GM21723 (cell line): ENCODE results near the gene GIMAP7.
"Not testable (repeated sequence)": the region's sequence is repeated elsewhere in the genome, so short reads cannot be mapped to it uniquely, and the experiment has no call there.

Experiments used
- ATAC-seq: cut with Tn5 transposase; IDR thresholded peaks from one replicate; pipeline ENCODE4 v1.9.1; 2021; ENCODE audit warnings: mild to moderate bottlenecking, moderate library complexity; ENCODE audit not compliant: unreplicated experiment

The GIMAP7 gene

DNA sequence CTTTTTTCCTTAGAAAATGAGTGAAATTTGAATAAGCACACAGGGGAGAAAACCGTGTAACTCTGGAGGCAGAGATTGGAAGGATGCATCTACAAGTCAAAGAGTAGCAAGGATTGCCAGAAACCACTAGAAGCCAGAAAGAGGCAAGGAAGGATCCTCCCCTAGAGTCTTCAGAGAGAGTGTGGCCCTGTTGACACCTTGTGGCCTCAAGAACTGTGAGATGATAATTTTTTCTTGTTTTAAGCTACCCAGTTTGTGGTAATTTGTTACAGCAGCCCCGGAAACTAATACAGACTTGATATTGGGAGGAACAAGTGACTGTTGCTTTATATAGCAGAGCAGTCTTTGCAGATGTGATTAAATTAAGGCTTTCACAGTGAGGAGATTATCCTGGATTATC, 3.6 kb upstream of the GIMAP7 start:
- ATAC-seq = no peak

DNA sequence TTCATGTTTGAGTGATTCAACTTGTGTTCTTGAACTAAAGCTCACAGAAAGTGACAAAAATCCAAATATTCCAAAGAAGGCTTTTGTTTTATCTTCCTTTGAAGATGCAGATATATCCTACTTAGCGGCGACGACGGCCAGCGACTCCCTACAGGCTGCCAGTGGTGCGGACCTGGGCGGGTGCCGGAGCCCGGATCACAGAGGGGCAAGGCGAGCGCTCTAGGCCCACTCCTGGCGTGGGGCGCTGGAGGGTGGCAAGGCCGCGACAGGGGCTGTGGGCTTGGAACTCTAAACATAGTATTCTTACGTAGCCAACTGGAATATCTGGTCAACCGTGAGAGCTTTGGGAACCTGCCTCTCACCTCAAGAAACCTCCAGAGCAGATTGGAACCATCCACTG, 914 bp upstream of the GIMAP7 start:
- ATAC-seq = no peak

DNA sequence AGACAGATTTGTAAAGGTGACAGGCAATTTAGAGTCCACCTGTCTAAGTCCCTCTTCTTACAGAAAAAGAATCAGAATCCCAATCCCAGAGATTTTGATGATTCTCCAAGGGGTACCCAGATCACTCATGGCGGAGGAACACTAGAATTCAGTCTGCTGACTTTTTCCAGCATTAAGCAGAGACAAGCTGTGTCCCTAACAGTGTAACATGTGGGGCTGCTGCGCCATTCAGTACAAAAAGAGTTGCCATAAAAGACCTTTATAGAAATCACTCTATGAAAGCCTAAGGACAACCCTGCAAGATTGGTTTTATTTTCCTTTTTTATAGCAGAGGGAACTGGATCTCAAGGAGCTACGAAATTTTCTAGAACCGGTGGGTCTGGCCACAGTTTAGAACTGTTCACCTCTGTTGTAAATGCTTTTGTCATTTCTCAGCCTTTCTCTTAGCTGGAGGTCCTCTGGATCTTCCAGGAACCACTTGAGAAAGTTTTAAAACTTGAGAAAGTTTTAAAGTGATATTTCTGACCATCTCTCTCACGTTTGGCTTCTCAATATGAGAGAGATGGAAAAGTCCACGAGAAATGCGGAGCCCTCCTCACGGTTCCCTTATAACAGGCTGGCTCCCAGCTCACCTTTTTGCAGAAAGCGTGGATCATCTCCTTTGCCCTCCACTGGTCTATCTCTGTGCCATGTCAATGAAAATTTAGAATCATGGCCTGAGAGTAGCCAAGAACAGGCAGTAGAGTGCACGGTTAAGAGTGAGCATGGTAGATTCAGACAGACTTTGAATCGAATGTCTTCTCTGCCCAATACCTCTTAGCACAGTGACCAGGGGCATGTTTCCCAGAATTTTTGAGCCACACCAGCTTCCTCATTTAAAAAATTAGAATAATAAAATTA, 826 bp downstream of the GIMAP7 start:
- peak; percentile 30 for ATAC-seq

DNA sequence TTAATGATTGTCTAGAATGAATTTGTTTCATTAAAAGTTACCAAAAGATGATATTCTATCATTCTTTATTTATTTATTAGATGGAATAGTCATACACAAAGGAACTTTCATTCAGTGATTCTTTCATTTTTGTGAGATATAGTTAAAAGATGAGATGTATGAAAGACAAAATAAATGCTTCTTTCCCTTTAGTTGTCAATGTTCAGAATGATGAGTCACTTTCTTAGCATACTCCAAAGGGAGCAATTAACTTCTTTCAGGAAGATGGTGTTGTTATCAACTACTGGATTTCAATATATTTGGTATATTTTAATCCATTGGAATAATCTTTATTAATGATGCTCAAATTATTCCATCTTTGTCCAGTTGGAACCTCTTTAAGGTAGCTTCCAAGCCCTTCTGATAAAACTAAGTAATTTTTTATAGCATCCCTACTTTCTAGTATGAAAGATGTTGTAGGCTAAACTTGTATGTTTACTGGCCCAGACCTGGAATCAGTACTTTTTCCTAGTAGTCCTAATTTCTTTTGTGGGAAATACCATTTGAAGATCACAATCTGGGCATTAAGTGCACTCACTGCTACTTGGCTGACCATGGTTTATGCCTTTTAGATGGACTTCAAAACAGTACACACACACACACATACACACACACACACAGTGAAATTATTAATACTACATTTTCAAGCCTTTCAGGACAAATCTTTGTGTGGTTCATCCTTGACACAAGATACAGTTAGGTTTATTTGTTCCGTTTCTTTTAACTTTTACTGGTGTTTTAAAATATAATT, 2.5 kb downstream of the GIMAP7 start:
- no peak for ATAC-seq

DNA sequence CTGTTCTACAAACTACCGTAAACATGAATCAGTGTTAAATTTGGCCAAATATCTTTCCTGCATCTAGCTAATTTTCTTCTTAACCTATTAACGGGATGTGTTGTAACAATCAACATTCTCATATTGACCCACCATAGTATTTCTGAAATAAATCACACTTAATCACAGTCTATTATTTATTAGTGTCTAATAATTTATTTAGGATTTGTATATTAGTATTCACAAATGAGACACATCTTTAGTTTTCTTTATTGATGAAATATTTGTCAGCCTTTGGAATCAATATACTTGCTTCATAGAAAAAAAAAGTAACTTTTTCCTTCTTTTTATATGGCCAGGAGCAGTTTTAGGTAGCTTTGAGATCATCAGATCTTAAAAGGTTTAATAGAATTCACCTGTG, 4.6 kb downstream of the GIMAP7 start:
- ATAC-seq = no peak

DNA sequence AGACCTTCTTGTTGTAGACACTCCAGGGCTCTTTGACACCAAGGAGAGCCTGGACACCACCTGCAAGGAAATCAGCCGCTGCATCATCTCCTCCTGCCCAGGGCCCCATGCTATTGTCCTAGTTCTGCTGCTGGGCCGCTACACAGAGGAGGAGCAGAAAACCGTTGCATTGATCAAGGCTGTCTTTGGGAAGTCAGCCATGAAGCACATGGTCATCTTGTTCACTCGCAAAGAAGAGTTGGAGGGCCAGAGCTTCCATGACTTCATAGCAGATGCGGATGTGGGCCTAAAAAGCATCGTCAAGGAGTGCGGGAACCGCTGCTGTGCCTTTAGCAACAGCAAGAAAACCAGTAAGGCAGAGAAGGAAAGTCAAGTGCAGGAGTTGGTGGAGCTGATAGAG, 5.5 kb downstream of the GIMAP7 start:
- no peak for ATAC-seq

DNA sequence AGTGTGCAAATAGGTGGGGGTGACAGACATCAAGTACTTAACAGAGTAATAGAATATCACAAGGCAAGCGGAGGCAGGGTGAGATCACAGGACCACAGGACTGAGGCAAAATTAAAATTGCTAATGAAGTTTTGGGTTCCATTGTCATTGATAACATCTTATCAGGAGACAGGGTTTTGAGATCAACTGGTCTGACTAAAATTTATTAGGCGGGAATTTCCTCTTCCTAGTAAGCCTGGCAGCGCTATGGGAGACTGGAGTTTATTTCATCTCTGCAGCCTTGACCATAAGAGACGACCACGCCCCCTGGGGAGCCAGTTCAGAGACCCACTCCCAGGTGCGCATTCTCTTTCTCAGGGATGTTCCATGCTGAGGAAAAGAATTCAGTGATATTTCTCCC, 8.3 kb downstream of the GIMAP7 start:
- ATAC-seq = not testable (repeated sequence)

DNA sequence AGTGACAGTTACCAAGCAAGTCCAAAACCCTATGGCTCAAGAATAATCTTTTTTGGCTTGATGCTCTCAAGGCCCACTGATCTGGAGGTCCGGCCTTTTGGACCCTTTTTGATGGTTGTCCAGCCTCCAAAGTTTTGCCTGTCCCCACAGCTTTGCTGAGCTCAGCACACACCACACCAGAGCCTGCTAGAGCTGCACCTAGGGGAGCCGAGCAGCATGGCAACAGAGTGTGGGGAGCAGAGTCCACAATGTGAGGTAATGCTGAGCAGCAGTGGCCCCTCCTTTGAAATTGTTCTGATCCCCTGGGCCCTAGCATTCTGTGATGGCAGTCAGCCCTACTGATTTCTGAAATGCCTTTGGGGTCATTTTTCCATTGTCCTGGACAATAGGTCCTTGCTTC, 9.3 kb downstream of the GIMAP7 start:
- ATAC-seq = no peak

DNA sequence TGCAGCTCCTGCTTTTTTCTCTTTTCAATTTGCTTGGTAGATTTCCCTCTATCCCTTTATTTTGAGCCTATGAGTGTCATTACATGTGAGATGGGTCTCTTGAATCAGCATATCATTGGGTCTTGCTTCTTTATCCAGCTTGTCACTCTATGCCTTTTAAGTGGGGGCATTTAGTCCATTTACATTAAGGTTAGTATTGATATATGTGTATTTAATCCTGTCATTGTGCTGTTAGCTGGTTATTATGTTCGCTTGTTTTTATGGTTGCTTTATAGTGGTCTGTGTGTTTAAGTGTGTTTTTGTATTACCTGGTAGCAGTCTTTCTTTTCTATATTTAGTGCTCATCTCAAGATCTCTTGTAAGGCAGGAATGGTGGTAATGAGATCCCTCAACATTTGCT, 17.0 kb downstream of the GIMAP7 start:
- no peak for ATAC-seq

DNA sequence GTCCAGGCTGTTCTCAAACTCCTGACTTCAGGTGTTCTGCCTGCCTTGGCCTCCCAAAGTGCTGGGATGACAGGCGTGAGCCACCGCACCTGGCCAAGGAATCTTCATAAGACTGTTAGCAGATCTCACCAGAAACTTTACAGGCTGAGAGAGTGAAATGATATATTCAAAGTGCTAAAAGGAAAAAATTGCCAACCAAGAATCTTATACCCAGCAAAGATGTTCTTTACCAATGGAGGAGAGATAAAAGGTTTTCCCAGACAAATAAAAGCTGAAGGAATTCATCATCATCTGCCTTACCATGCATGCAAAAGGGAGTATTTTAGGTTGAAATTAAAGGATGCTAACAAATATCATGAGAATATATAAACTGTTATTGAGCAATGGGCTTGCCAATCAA, 23.6 kb downstream of the GIMAP7 start:
- no peak for ATAC-seq

DNA sequence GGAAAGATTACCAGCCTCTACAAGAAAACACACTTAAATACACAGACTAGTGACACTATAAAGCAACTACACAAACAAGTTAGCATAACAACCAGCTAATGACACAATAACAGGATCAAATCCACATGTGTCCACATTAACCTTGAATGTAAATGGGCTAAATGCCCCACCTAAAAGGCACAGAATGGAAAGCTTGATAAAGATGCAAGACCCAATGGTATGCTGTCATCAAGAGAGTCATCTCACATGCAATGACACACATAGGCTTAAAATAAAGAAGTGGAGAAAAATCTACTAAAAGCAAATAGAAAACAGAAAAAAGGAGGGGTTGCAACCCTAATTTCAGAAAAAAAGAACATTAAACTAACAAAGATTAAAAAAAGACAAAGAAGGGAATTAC, 38.5 kb downstream of the GIMAP7 start:
- no peak for ATAC-seq

DNA sequence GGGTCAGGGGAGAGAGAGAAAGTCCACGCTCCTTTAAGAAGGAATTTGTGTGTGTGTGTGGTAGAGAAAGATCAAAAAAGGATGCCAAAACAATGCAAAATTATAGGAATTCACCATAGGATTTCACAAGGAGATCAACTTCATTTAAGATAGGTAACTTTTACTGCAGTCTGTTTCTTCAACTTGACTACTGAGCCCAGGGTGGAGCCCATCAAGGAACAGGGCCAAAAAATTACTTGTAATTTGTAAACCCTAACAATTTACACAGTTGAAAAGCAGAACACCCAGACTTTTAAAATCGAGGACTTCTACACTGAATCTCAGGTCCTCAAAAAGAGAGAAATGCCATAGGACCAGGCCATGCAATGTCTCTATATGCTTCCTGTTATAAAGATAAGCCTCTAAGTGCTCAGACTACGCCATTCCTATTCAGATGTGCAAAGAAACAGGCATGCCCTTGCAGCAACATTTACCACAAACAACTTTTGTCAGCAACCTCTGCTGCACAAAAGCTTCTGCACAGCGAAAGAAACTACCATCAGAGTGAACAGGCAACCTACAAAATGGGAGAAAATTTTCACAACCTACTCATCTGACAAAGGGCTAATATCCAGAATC, 42.0 kb downstream of the GIMAP7 start:
- ATAC-seq = no peak

DNA sequence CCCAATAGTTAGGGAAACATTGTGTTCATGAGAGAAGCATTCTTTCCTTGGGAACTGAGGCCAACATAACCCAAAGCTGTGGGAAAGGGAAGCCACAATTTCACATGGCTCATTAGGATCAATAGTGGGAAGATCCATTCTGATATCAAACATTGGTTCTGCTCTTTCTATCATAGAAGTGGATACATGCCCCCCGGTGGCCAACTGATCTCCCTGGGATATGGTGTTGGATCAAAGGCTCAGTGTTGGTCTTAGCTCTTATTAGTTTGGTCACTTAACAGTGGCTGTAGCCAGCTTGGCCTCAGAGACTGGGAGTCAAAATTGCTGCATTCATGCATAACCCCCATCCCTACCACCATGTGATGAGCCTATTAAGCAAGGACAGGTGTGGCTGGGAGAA, 45.8 kb downstream of the GIMAP7 start:
- no peak for ATAC-seq

DNA sequence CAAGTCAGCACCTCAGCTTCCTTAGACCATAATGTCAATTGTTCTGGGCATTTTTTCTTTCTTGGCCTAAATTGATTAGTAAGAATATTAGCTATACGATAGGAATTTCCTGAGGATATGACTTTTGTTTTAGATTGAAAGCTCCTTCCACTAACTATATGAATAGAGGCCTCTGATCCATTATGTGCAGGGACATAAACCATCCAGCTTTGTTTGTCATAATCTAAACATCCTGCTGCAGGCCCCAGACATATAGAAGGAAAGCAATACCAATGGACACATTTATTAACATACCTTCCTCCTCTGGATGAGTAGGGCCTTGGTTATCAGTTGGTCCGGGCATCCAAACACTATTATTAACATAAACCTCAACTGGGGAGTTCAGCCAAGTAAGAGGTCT, 48.2 kb downstream of the GIMAP7 start:
- ATAC-seq = no peak

DNA sequence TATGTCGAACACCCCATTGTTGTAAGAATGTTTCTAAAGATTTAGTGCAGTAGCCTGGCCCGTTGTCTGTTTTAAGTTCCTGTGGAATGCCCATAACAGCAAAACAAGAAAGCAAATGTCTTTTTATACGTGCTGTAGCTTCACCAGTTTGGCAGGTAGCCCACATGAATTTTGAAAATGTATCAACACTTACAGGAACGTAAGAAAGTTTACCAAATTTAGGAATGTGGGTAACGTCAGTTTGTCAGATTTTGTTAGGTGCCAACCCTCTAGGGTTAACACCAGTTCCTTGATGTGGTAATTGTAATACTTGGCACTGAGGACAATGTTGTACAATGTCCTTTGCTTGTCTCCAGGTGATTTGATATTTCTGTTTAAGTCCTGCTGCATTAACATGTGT, 49.3 kb downstream of the GIMAP7 start:
- no peak for ATAC-seq

DNA sequence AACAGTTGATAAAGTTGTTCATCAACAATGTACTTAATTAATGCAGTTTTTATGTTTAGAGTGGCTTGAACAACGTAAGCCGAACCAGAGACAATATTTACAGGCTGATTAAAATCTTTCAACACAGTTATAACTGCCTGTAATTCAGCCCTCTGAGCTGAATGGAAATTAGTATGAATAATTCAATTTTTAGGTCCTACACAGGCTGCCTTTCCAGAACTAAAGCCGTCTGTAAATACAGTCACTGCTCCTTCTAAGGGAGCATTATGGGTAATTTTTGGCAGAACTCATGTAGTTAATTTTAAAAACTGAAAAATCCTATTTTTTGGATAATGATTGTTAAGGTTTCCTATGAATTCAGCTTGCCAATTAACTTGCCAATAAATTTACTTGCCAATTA, 49.9 kb downstream of the GIMAP7 start:
- ATAC-seq = no peak

DNA sequence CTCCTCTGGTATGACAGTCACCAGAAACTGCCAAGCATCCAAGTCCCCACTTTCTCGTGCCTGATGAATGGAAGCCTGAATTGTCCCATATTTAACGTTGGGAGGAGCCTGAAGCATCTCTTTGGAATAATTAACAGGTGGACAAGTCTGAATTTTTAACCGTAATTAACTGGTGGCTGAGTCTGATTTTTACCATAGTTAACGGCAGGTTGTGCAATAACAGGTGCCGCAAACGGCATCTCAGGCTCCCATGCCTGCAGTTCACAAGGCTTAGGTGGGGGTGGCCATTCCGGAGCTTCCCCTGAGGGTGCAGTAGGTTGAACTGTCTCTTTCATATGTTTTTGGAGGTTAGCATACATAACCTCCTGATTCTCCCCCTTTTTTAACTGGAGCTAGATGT, 50.6 kb downstream of the GIMAP7 start:
- no peak for ATAC-seq

DNA sequence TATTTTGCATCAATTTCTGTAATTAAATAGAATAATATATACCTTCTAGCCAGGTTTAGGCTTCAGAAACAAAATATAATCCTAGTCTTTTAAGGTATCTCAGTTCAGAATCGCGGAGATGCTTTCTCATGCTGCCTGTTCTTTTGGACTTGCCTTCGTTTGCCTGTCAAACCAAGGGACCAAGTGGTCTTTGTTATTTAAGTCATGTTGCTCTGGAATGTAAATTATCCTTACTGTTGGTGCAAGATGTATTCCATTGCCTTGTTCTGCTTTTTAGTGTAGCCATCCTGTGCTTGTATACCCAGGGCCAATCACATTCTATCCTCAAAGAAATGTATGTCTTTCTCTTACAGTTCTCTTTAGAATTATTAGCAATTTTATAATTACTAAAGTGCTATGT, 51.5 kb downstream of the GIMAP7 start:
- no peak for ATAC-seq

DNA sequence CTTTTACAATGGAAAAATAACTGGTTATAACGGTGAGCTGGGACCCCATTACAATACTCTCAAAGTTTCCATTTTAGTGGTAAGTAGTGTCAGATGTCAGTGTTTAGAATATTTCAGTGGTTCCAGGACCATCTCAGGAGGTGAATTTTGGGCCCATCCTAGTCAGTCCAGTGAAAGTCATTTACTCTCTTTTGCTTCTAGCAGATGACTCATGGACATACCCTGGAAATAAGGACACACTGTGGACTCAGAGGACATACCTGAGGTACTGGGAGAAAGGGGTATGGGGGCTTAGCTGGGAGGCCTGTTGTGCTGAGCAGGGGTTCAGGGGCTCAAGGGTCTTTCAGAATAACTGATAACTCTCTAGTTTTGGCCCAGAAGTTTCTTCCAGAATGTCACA, 51.9 kb downstream of the GIMAP7 start:
- ATAC-seq = no peak

DNA sequence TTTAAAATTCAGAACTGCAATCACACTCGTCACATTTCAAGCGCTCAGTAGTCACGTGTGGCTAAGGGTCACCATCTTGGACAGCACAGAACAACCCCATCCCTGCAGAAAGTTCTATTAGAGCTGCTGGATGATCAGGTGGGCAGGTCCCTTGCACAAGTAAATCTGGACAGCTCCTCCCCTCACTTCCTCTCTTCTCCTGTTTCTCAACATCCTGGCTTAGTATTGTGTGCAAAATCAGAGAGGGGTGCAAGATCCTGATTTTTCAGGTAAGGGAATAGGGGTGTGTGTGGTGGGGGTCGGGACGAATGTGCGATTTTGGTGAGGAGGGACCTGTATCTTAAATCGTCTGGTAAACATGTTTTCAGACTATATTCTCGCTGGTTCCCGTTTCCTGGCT, 52.5 kb downstream of the GIMAP7 start, which contains the start of gene GIMAP4:
TSS of gene GIMAP4 (plus strand) at position 222 of the 400 bp plus-strand sequence. CDS start 2,512 bp downstream, outside the sequence.
- ATAC-seq = no peak

DNA sequence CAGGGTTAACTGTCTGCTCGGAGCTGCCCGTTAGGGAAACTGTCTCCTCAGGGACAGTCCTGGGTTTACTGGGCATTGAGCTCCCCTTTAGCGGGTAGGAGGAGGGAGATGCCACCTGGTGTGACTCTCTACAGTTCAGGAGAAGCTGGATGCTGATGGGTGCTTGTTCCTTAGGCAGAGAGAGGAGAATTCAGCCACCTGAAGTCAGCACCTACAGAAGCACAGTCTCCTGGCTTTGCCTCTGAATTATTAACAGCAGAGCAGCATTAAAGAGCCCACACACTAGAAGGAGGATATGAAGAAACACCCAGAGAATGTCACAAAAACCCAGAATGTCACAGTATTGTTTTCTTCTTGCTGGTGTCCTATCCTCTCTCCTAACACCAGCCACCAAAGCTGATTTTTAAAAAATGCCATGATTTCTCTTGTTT, 53.2 kb downstream of the GIMAP7 start:
- no peak for ATAC-seq

DNA sequence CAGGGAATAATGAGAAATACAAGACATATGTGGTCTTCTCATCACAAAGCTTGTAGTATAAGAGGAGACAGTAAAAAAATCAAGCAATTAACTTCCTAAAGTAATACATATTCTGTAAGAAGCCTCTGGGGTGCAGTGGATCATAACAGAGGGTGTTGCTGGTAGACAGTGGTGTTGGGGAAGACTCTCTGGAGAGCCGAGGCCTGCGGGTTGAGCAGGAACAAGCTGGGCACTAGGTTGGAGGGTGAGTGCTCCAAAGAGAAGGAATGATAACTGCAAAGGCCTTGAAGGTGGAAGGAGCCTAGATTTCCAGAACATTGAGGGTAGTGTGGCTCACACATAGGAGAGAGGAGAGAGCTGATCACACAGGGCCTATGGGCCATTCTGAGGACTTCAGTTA, 54.0 kb downstream of the GIMAP7 start:
- no peak for ATAC-seq
